Peyer's patch (tissue), 4 donors: ENCODE data around the gene ARHGEF7. TPM values are rescaled to one million over a fixed set of nuclear protein-coding genes. Genes with fewer than 3 reads are reported as not detected.

Experiments used
- DNase-seq, 3 donors: peaks; one replicate each; pipeline ENCODE4 v3.0.0-alpha.2; 2017 to 2019
- H3K27ac ChIP-seq, 4 donors: fragments of 200-600 bp; sonication (generic); one replicate each; pipeline ENCODE4 v1.5.1; 2016 to 2019
- H3K27me3 ChIP-seq, 2 donors: fragments of 200-600 bp; sonication (generic); one replicate each; pipeline ENCODE4 v1.5.1; 2019
- H3K36me3 ChIP-seq, 3 donors: fragments of 200-600 bp; sonication (generic); one replicate each; pipeline ENCODE4 v1.5.1; 2016 to 2019
- H3K4me1 ChIP-seq, 4 donors: fragments of 200-600 bp; sonication (generic); one replicate each; pipeline ENCODE4 v1.5.1; 2016 to 2019
- H3K4me3 ChIP-seq, 4 donors: fragments of 200-600 bp; sonication (generic); 1 replicate in 3 of 4; 2 replicates in 1 of 4; pipeline ENCODE4 v1.5.1; 2016 to 2019; ENCODE audit warnings: mild to moderate bottlenecking in 1 of 4
- H3K9me3 ChIP-seq, 4 donors: fragments of 200-600 bp; sonication (generic); one replicate each; pipeline ENCODE4 v1.5.1; 2016 to 2019; ENCODE audit warnings: mild to moderate bottlenecking in 1 of 4
- CTCF ChIP-seq, 6 experiments: fragments of 450-650 bp in 4 of 6; fragments of 200-600 bp in 2 of 6; sonication (generic) in 1 of 6; IDR thresholded peaks; one replicate each; pipeline ENCODE4 v1.5.1; 2017 to 2019; ENCODE audit warnings: antibody characterized with exemption in 6 of 6, mild to moderate bottlenecking in 3 of 6, moderate library complexity in 1 of 6
- POLR2A ChIP-seq, 2 donors: fragments of 450-650 bp; IDR thresholded peaks; one replicate each; pipeline ENCODE4 v1.5.1; 2017; ENCODE audit warnings: antibody characterized with exemption in 2 of 2, mild to moderate bottlenecking in 2 of 2, moderate library complexity in 2 of 2
- total RNA-seq, 4 donors: library from RNA; depleted of rRNA; stranded (reverse); fragments of >200 nt; gene quantifications; one replicate each; pipeline ENCODE4 v1.1.0, GENCODE V29; 2016

ARHGEF7 gene
- total RNA-seq, 4 donors from 2014 or later: 58.1 to 117 (median 95.5) TPM

DNA sequence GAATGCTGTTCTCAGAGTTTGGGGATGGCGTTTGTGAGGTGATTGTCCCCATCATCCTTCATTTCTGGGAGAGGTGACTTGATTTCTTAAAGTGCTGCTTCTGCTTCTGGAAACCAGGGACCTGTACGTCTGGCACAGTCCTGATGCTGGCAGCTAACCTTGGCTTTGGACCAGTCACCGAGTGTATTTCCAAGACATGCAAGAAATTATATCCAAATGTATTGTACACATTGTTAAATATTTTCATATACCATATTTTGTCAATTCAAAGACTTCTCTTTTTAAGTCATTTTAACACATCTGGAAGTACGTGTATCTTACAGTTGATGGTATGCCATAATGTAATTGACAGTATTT, 97.4 kb downstream of the ARHGEF7 start:
- H3K27ac ChIP-seq: no peak overlapping the region
- no peak for DNase-seq

DNA sequence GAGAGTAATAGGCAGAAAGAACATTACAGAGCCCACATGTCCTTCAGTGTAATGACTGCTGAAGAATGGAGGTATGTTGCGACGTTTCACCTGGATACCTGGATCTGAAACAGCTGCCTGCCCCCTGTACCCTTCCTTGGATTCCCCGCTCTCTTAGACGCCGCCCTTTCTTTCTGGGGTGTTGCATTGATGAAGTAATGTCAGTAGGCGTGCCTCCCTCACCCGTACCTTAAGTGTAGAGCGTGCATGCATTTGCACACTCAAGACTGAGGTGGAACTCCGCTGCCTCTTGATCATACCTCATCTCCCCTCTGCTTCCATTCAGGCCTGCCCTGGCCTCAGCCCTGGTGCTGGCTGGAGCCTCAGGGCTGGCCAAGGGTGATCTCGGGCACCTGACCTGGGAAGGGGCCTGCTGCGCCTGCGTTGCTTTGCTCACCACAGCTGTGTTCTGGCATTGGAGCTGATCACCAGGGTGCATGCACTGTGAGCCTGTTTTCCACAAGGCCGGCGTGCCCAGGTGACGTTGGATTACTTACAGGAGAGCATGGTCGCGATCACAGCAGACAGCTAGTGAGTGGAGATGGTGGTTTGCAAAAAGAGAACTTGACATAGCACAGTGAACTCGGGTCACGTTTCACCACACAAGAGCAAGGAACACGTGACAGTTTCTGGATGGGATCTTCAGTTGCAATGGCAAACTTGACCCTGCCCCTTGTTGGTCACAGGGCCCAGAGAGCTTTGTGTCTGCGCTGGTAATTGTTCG, 99.0 kb downstream of the ARHGEF7 start:
- no peak overlapping the region for H3K27ac ChIP-seq
- H3K9me3 ChIP-seq: no peaks in the 10 kb centered on the region
- no peaks in the 10 kb centered on the region for H3K27me3 ChIP-seq
- H3K4me1 ChIP-seq: peaks cover 0 to 21% (median 2%) of the 10 kb centered on the region in 4 donors
- TF ChIP-seq POLR2A (IDR thresholded peaks at IDR 0.05) (no peak), CTCF (IDR thresholded peaks at IDR 0.05) (no peak)
- H3K4me3 ChIP-seq: no peak overlapping the region
- DNase-seq: peak in 1 of 3 donors; percentile 44
- peaks cover 0 to 5% (median 0%) of the 10 kb centered on the region in 3 donors for H3K36me3 ChIP-seq

More for the DNA sequence above, 97.4 kb downstream of the ARHGEF7 start:
- H3K9me3 ChIP-seq: no peaks in the 10 kb centered on the region
- TF ChIP-seq CTCF (IDR thresholded peaks at IDR 0.05) (no peak), POLR2A (IDR thresholded peaks at IDR 0.05) (no peak)
- H3K4me1 ChIP-seq: peaks cover 0 to 21% (median 2%) of the 10 kb centered on the region in 4 donors
- no peaks in the 10 kb centered on the region for H3K27me3 ChIP-seq
- H3K36me3 ChIP-seq: no peaks in the 10 kb centered on the region
- no peak overlapping the region for H3K4me3 ChIP-seq

DNA sequence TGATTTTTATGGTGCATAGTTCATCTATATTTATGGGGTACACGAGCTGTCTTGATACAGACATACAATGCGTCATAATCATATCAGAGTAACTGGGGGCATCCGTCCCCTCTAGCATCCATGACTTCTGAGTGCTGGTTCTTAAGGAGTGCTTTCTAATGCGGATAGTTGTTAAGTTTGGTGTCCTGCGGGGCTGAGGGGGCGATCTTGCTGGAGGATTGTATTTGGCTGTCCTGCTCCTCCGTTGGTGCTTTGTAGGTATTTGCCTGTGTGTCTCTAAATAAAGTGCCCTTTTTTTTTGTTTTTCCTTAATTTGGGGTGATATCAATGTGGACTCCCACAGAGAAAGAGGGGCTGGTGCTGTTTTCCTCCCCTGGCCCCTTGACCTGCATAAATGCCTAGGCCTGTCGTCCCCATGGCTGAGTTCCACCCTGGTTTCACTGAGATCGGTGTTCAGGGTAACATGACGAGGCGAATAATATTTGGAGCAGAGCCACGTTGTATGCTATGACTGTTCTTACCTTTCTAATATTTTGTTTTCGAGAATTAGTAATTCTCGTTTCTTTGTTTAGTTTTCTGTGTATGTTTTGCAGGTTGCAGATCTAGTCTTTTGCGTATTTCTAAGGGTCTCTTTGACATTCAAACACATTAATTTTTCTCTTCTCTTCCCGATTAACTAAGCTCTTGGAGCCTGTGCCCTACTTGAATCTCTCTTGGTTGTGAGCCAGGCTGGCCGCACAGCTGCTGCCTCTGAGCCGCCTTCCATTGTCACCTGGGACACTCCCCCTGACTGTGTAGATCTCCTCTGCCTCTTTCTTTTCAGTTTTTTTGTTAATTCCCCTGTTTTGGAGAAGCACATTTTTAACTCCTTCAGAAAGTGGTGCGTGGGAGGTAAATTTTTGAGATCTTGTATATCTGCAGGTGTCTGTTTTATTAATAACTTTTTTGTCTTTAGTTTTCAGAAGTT, 100.3 kb downstream of the ARHGEF7 start:
- Histone ChIP-seq H3K27ac (no peak overlapping the region), H3K36me3 (peaks cover 0 to 5% (median 0%) of the 10 kb centered on the region in 3 donors), H3K4me1 (peaks cover 0 to 11% (median 2%) of the 10 kb centered on the region in 4 donors), H3K27me3 (no peaks in the 10 kb centered on the region), H3K9me3 (no peaks in the 10 kb centered on the region), H3K4me3 (no peak overlapping the region)
- TF ChIP-seq POLR2A (IDR thresholded peaks at IDR 0.05) (no peak), CTCF (IDR thresholded peaks at IDR 0.05) (no peak)
- DNase-seq: no peak

DNA sequence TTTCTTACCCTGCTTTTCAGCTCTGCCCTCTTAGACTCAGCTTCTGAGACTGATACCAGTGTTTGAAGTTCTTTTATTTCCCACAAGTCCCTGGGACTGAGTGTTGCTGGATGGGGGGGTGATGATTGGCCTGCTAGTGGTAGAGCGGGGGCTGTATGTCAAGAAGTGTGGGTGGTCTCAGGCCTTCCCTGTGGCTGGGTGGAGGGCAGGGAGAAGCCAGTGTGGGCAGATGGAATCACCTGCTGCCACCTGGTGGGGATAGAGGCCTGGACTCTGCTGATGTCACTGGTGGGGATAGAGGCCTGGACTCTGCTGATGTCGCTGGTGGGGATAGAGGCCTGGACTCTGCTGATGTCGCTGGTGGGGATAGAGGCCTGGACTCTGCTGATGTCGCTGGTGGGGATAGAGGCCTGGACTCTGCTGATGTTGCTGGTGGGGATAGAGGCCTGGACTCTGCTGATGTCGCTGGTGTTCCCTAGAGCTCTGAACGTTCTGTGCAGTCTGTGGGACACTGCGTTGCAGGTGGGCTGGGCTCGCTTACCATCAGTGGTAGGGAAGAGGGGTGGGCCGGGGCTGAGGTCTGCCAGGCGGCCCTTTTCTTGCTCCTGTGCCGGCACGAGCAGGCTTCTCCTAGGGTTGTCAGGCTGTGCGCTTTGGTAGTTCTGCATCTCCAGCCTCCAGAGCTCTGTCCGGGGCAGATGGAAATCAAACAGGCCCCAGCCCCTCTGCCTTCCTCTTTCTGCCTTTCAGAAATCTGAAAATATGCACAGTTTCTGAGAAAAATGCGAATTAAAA, 101.3 kb downstream of the ARHGEF7 start:
- no peaks in the 10 kb centered on the region for H3K9me3 ChIP-seq
- peaks cover 0 to 6% (median 2%) of the 10 kb centered on the region in 4 donors for H3K4me1 ChIP-seq
- H3K27me3 ChIP-seq: no peaks in the 10 kb centered on the region
- DNase-seq: peak in 2 of 3 donors; percentile 40 to 73
- H3K4me3 ChIP-seq: no peak overlapping the region
- no peak overlapping the region for H3K27ac ChIP-seq
- peaks cover 0 to 9% (median 0%) of the 10 kb centered on the region in 3 donors for H3K36me3 ChIP-seq
- TF ChIP-seq POLR2A (IDR thresholded peaks at IDR 0.05) (no peak), CTCF (IDR thresholded peaks at IDR 0.05) (peak in 4 of 6 experiments; percentile 44 to 53 (median 52))

- H3K4me1 ChIP-seq: peaks cover 0 to 4% (median 0%) of the 10 kb centered on the region in 4 donors
- no peak overlapping the region for H3K4me3 ChIP-seq
- peaks cover 0 to 9% (median 0%) of the 10 kb centered on the region in 3 donors for H3K36me3 ChIP-seq
- H3K27me3 ChIP-seq: no peaks in the 10 kb centered on the region
- TF ChIP-seq CTCF (IDR thresholded peaks at IDR 0.05) (no peak), POLR2A (IDR thresholded peaks at IDR 0.05) (no peak)
- no peak for DNase-seq
- no peaks in the 10 kb centered on the region for H3K9me3 ChIP-seq
- peak overlapping the region in 1 of 4 donors; percentile 23 for H3K27ac ChIP-seq
Observed at GRCh38 chr13:111217641-111218040, 102.5 kb downstream of the ARHGEF7 start.
